Right atrium auricular region (tissue), 2 donors: ENCODE measurements around the gene SELENOT. TPM values are rescaled to one million over a fixed set of nuclear protein-coding genes. Genes with fewer than 3 reads are reported as not detected.
A peak's percentile ranks its signal among the peaks of the same experiment; 100 is the strongest.

Experiments
- DNase-seq: peaks from one replicate; pipeline ENCODE4 v3.0.0-alpha.2; 2019; ENCODE audit warnings: low spot score
- H3K27ac ChIP-seq, 2 donors: fragments of 200-600 bp; sonication (generic); 1 replicate in 1 of 2; 2 replicates in 1 of 2; pipeline ENCODE4 v1.5.1; 2016 to 2019
- H3K27me3 ChIP-seq, 2 donors: fragments of 200-600 bp; sonication (generic); one replicate each; pipeline versions ENCODE4 v1.5.1 to v1.6.0; 2017 to 2019
- H3K36me3 ChIP-seq: fragments of 200-600 bp; sonication (generic); one replicate; pipeline ENCODE4 v1.5.1; 2016
- H3K4me1 ChIP-seq, 2 donors: fragments of 200-600 bp; sonication (generic); one replicate each; pipeline versions ENCODE4 v1.5.1 to v1.6.0; 2017 to 2019
- H3K4me3 ChIP-seq, 2 donors: fragments of 200-600 bp; sonication (generic); 1 replicate in 1 of 2; 2 replicates in 1 of 2; pipeline ENCODE4 v1.5.1; 2017 to 2019; ENCODE audit warnings: mild to moderate bottlenecking in 1 of 2, moderate library complexity in 1 of 2
- H3K9me3 ChIP-seq, 2 donors: fragments of 200-600 bp; sonication (generic); one replicate each; pipeline ENCODE4 v1.5.1; 2019
- CTCF ChIP-seq, 2 donors: fragments of 200-600 bp; sonication (generic); IDR thresholded peaks; one replicate each; pipeline ENCODE4 v1.5.1; 2019; ENCODE audit warnings: antibody characterized with exemption in 2 of 2
- total RNA-seq, 2 donors: library from RNA; depleted of rRNA; stranded (reverse); fragments of >200 nt; gene quantifications; one replicate each; pipeline ENCODE4 v1.1.0, GENCODE V29; 2016

Gene SELENOT
- total RNA-seq, 2 donors from 2014 or later: 73.6 to 137 TPM

GRCh38 chr3:150602426-150603152 is 532 bp upstream of the SELENOT start:
- H3K4me1 ChIP-seq: peaks cover 0 to 55% of the 10 kb centered on the region in 2 donors
- peak overlapping the region; percentile 96 to 98 for H3K27ac ChIP-seq
- H3K36me3 ChIP-seq: no peaks in the 10 kb centered on the region
- peak overlapping the region; percentile 71 to 78 for H3K4me3 ChIP-seq
- H3K9me3 ChIP-seq: no peaks in the 10 kb centered on the region
- DNase-seq: no peak
- no peak for TF ChIP-seq CTCF (IDR thresholded peaks at IDR 0.05)
- no peaks in the 10 kb centered on the region for H3K27me3 ChIP-seq

- H3K36me3 ChIP-seq: no peaks in the 10 kb centered on the region
- TF ChIP-seq CTCF (IDR thresholded peaks at IDR 0.05): no peak
- peak overlapping the region; percentile 96 to 98 for H3K27ac ChIP-seq
- no peaks in the 10 kb centered on the region for H3K9me3 ChIP-seq
- no peak for DNase-seq
- no peaks in the 10 kb centered on the region for H3K27me3 ChIP-seq
- peak overlapping the region; percentile 71 to 78 for H3K4me3 ChIP-seq
- H3K4me1 ChIP-seq: peaks cover 0 to 55% of the 10 kb centered on the region in 2 donors
Observed at GRCh38 chr3:150603980-150604319, 829 bp downstream of the SELENOT start.

GRCh38 chr3:150605998-150606641 is 3.0 kb downstream of the SELENOT start:
- Histone ChIP-seq H3K27me3 (no peaks in the 10 kb centered on the region), H3K36me3 (no peaks in the 10 kb centered on the region), H3K9me3 (no peaks in the 10 kb centered on the region), H3K27ac (peak overlapping the region; percentile 0 to 1), H3K4me1 (peaks cover 0 to 52% of the 10 kb centered on the region in 2 donors), H3K4me3 (no peak overlapping the region)
- no peak for DNase-seq
- no peak for TF ChIP-seq CTCF (IDR thresholded peaks at IDR 0.05)

GRCh38 chr3:150607267-150608065 is 4.3 kb downstream of the SELENOT start:
- Histone ChIP-seq H3K4me1 (peaks cover 0 to 52% of the 10 kb centered on the region in 2 donors), H3K9me3 (no peaks in the 10 kb centered on the region), H3K4me3 (no peak overlapping the region), H3K27ac (no peak overlapping the region), H3K27me3 (no peaks in the 10 kb centered on the region), H3K36me3 (peaks cover 5% of the 10 kb centered on the region)
- no peak for TF ChIP-seq CTCF (IDR thresholded peaks at IDR 0.05)
- DNase-seq: no peak

- DNase-seq: no peak
- H3K4me1 ChIP-seq: peaks cover 0 to 43% of the 10 kb centered on the region in 2 donors
Observed at GRCh38 chr3:150609988-150610387, 6.9 kb downstream of the SELENOT start.

More at GRCh38 chr3:150609988-150610387, 6.9 kb downstream of the SELENOT start:
- TF ChIP-seq CTCF (IDR thresholded peaks at IDR 0.05): no peak
- peaks cover 5% of the 10 kb centered on the region for H3K36me3 ChIP-seq
- no peak overlapping the region for H3K4me3 ChIP-seq
- no peaks in the 10 kb centered on the region for H3K27me3 ChIP-seq
- no peak overlapping the region for H3K27ac ChIP-seq
- no peaks in the 10 kb centered on the region for H3K9me3 ChIP-seq
